G401 (cell line): ENCODE measurements around the gene DRC3. TPM values are rescaled to one million over a fixed set of nuclear protein-coding genes. Genes with fewer than 3 reads are reported as not detected.

Source experiments
- DNase-seq: peaks from one replicate; pipeline ENCODE4 v3.0.0-alpha.2; 2015; ENCODE audit warnings: low spot score
- in situ Hi-C: cut with HindIII; loops from 2 replicates; pipeline ENCODE4 v1.10.0; 2016; ENCODE audit warnings: low sequenced_read_pairs, mixed read lengths
- total RNA-seq: library from RNA; depleted of rRNA; stranded (reverse); fragments of >200 nt; shearing (Covaris generic); gene quantifications from 2 replicates; pipeline ENCODE4 v1.2.3, GENCODE V29; 2014; rRNA removed

The DRC3 gene, protein sequence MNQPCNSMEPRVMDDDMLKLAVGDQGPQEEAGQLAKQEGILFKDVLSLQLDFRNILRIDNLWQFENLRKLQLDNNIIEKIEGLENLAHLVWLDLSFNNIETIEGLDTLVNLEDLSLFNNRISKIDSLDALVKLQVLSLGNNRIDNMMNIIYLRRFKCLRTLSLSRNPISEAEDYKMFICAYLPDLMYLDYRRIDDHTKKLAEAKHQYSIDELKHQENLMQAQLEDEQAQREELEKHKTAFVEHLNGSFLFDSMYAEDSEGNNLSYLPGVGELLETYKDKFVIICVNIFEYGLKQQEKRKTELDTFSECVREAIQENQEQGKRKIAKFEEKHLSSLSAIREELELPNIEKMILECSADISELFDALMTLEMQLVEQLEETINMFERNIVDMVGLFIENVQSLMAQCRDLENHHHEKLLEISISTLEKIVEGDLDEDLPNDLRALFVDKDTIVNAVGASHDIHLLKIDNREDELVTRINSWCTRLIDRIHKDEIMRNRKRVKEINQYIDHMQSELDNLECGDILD
- 0.31 and 1.0 TPM in 2 replicates for total RNA-seq

DNA sequence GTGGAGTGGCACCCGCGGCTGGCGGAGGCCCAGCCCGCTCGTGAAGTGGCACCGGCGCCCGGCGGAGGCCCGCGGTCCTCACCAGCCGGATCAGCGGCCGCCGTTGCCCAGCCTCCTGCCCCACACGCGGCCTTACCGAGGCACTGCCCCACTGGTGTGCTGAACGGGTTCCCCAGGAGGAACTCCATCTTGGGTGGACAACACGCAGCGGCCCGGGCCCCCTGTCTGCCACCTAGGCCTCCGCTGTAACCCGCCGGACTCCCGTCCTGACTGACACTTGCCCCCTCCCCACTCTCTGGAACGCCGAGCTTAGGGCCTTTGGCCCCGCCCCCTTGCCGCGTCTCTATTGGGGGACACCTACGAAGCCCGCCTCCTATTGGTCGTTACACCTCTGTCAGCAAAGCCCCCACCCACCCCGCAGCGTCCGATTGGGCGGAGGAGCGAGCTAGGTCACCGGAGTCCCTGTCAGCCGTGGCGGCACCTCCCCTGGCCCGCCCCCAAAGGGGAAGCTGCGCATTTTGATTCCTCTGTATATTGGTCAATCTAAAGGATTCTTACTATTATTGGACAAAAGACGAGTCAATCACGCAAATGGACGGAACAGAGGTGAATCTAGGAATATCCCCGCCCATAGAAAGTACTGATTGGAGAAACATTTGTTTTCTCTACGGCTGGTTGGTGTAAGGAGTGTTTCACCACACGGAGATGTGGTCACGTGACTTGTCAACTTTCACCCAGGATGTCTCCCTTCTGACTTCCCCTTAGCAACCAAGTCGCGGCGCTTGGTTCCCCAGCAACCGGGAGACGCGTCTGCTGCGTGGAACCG, at the start of gene DRC3, which contains the start of gene TOM1L2:
Gene DRC3, plus strand, starts transcription at position 737 of the 826 bp plus-strand sequence. CDS start 4,737 bp downstream, outside the sequence.
Gene TOM1L2, minus strand, starts transcription at position 275 of the 826 bp plus-strand sequence. Its CDS starts 87 bp downstream, at position 188.
- in situ Hi-C loops, result no loop called here
- peak; percentile 100 for DNase-seq

GRCh38 chr17:17924131-17924856, 48.4 kb upstream of the DRC3 start:
- in situ Hi-C loops, result no loop called here
- no peak for DNase-seq

DNA sequence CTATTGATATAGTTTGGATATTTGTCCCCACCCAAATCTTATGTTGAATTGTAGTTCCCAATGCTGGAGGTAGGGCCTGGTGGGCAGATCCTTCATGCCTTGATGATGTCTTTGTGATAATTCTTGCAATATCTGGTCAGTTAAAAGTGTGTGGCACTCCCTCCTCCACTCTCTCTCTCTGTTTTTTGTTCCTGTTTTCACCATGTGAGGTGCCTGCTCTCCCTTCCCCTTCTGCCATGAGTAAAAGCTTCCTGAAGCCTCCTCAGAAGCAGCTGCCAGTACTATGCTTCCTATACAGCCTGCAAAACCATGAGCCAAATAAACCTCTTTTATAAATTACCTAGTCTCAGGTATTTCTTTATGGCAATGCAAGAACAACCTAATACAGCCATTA, 47.8 kb upstream of the DRC3 start:
- no peak for DNase-seq
- in situ Hi-C loops, result no loop called here

- DNase-seq, result no peak
These were observed 46.6 kb upstream of the DRC3 start for GRCh38 chr17:17926036-17926435.

DNA sequence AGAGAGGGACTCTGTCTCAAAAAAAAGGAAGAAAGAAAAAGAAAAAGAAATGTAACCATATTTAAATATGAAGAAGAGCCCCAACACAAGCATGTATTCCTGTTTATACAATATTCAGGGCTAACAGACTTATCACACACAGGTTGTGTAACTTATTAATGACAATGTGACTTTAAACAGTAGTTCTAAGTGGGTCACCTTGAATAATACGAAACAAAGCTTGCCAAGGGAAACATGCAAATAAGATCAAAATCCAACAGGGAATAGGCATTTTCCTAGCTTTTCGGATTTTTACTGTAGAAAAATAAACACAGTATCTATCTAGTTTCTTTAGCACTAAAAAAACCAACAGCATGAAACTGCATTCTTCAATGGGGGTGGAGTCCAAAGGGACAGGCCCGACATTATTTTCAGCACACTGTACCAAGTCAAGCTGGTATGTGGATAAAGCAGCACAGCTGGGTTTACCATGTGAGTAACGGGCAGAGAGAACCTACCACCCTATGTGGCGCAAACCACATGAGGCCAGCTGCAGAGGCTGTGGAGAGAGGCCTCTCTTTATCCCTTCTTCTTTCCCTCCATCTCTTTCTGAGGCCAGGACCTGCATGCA, 45.7 kb upstream of the DRC3 start:
- in situ Hi-C loops, result no loop called here
- DNase-seq, result no peak

More at GRCh38 chr17:17926036-17926435, 46.6 kb upstream of the DRC3 start:
- in situ Hi-C loops, result no loop called here

DNA sequence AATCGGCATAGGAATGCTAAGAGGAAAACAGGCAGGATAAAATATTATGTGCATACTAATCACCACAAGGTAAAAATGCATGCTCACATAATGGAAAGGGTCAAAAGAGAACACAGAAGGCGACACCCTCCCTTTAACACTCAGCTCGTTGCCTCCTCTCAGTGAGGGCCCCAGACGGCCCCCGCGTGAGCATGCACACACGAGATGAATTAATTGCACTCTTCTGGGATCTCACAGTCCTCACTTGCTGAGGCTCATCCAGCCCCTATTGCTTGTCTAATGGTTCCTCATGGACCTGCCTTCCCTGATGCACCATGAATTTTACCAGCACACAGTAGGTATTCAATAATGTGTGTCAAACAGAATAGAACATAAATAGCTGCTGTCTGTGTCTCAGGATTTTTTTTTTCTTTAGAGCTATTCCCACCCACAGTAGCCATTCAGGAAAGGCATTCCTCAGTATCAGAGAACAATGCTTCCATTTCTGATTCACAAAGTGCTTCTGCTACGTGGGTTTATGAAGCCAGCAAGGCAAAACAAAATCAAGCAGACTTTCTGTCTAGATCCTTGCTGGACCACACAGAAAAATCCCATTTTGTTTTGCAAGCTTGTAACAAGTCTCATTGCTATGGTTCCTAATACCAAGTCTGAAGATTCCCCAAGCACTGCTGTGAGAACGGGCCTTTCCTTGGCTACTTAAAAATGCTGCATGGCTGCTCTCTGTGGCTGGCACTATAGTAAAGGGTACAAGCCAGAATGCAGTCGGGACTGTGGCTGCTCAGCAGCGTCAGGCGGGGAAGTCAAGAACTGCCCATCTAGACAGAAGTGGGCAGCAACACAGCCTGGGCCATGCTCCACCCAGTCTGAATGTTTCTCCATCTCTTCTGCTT, 44.0 kb upstream of the DRC3 start:
- in situ Hi-C loops, result no loop called here
- DNase-seq, result peak; percentile 35

GRCh38 chr17:17929655-17930380, 42.8 kb upstream of the DRC3 start:
- no peak for DNase-seq
- in situ Hi-C loops, result no loop called here

DNA sequence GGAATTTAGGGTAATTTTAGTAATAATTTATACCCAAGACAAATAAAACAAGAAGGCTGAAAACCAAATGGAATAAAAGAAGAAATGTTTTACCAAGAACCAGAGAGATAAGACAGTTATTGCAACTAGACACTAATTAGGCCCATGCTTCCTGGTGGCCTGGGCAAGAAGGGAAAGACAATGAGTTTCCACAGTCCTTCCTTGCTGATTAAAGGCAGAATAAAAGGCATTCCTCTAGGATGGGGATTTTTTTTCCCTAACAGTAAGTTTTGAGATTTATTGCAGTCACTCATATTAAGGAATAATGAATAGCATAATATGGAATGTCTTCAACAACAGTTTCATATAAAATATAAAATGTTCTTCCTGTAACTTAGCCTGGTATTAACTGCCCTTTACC, 42.0 kb upstream of the DRC3 start:
- DNase-seq, result no peak
- in situ Hi-C loops, result no loop called here

GRCh38 chr17:17931159-17931558, 41.5 kb upstream of the DRC3 start:
- in situ Hi-C loops, result no loop called here
- no peak for DNase-seq

DNA sequence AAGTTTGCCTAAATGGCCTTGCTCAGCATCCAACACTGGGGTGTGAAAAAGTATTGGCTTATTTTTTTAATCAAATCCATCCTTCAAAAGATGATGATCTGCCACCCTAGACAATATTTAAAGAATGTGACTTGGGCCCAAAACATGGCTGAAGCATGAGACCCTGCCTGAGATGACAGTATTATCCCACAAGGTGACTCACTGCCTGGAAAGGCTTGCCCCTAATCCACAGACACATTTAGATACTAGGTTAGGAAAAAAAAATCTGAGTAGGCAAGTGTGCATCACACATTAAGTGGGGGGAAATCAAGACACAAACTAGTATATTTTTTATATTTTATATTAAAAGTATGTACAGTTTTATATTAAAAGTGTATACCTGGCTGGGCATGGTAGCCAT, 38.9 kb upstream of the DRC3 start:
- no peak for DNase-seq
- in situ Hi-C loops, result no loop called here

GRCh38 chr17:17934214-17934613, 38.4 kb upstream of the DRC3 start:
- no peak for DNase-seq
- in situ Hi-C loops, result no loop called here

GRCh38 chr17:17934806-17935205, 37.9 kb upstream of the DRC3 start:
- no peak for DNase-seq

GRCh38 chr17:17935321-17936271, 37.1 kb upstream of the DRC3 start:
- DNase-seq, result peak; percentile 43
- in situ Hi-C loops, result no loop called here

More at GRCh38 chr17:17934806-17935205, 37.9 kb upstream of the DRC3 start:
- in situ Hi-C loops, result no loop called here

GRCh38 chr17:17937201-17937853, 35.3 kb upstream of the DRC3 start:
- in situ Hi-C loops, result no loop called here
- DNase-seq, result peak; percentile 68

- in situ Hi-C loops, result no loop called here
- DNase-seq, result no peak
These were observed 34.7 kb upstream of the DRC3 start for GRCh38 chr17:17937958-17938357.
